Upper lobe of left lung (tissue), 6 donors: ENCODE results near the gene CCN6. TPM values are rescaled to one million over a fixed set of nuclear protein-coding genes. Genes with fewer than 3 reads are reported as not detected.

Source experiments
- ATAC-seq, 2 donors: fragments of 200-7000 bp; cut with Tn5 transposase; one replicate each; pipeline ENCODE4 v1.9.1; 2022; ENCODE audit warnings: mild to moderate bottlenecking in 2 of 2, moderate library complexity in 2 of 2; ENCODE audit not compliant: low FRiP score in 2 of 2
- DNase-seq, 2 donors: peaks; one replicate each; pipeline ENCODE4 v3.0.0-alpha.2; 2019 to 2020
- H3K27ac ChIP-seq, 4 donors: fragments of 200-600 bp; sonication (generic); one replicate each; pipeline ENCODE4 v1.5.1; 2016 to 2019
- H3K27me3 ChIP-seq, 4 donors: fragments of 200-600 bp; sonication (generic); one replicate each; pipeline ENCODE4 v1.5.1; 2017 to 2019
- H3K36me3 ChIP-seq, 4 donors: fragments of 200-600 bp; sonication (generic); one replicate each; pipeline ENCODE4 v1.5.1; 2016 to 2019
- H3K4me1 ChIP-seq, 4 donors: fragments of 200-600 bp; sonication (generic); one replicate each; pipeline ENCODE4 v1.5.1; 2018 to 2019
- H3K4me3 ChIP-seq, 4 donors: fragments of 200-600 bp; sonication (generic); one replicate each; pipeline ENCODE4 v1.5.1; 2017 to 2019; ENCODE audit warnings: mild to moderate bottlenecking in 2 of 4, moderate library complexity in 1 of 4
- H3K9me3 ChIP-seq, 4 donors: fragments of 200-600 bp; sonication (generic); one replicate each; pipeline ENCODE4 v1.5.1; 2018 to 2019
- EP300 ChIP-seq, 4 donors: sonication (generic); formaldehyde crosslinking; IDR thresholded peaks; one replicate each; pipeline ENCODE4 v1.5.1; 2017; ENCODE audit warnings: antibody characterized with exemption in 4 of 4, control low read depth in 2 of 4
- POLR2A ChIP-seq, 4 donors: fragments of 450-650 bp; IDR thresholded peaks; one replicate each; pipeline ENCODE4 v1.5.1; 2016 to 2017; ENCODE audit warnings: antibody characterized with exemption in 4 of 4, mild to moderate bottlenecking in 2 of 4
- POLR2AphosphoS5 ChIP-seq, 2 donors: sonication (generic); formaldehyde crosslinking; IDR thresholded peaks; one replicate each; pipeline ENCODE4 v1.5.1; 2017; ENCODE audit warnings: antibody characterized with exemption in 2 of 2
- WGBS, 2 donors: methylation state at CpG; one replicate each; pipeline ENCODE4 v1.1.5; 2017 to 2018; 5-methylcytosine and 5-hydroxymethylcytosine counted together
- total RNA-seq, 6 donors: library from RNA; depleted of rRNA in 4 of 6; stranded (reverse); fragments of >200 nt in 4 of 6; gene quantifications; one replicate each; pipeline versions ENCODE4 v1.1.0 to v1.2.1, GENCODE V29; 2016 to 2021
- TF ChIP-seq, protein P1 (sequence below), 6 experiments: fragments of 450-650 bp in 4 of 6; fragments of 200-600 bp in 2 of 6; sonication (generic) in 2 of 6; IDR thresholded peaks; one replicate each; pipeline ENCODE4 v1.5.1; 2016 to 2019; ENCODE audit warnings: antibody characterized with exemption in 6 of 6
- donor health status: DM: no; HTN: no; CAD: no; lungs with moderate emphysema.
- donor health status: DM: no; HTN: yes; CAD: no; lungs with severe emphysema.

Gene CCN6
- total RNA-seq, 6 donors from 2014 or later, result not detected

DNA sequence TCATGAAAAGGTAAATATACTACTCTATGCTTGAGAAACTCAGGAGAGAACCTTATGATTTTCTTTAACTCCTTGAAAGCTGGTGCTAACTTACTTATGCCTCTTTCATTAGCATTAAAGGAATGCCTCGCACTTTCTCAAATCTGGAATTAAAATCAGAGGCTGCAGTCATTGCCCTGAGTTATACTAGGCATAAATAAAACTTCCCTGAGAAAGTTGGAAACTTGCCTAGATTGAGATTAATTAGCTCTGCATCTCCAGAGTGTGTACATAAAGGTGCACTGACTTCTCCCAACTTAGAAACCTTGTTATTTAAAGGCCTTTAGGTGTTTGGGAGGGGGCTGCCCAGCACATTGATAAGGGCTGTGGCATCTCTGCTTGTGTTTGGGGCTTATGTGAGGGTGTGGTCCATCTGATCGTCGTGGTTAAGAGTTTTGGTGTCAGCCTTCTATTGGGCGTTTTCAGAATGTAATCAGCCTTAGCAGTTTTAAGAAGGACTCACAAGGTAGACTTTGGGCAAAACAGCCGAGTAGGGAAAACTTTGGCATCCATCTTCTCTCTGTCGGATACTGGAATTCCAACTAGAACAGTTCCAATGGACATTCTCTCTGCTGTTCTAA lies 32.1 kb upstream of the CCN6 start:
- H3K4me3 ChIP-seq, result no peak overlapping the region
- WGBS, 2 donors, result 62 to 63% methylated on average over 6 of the region's 6 CpGs
- no peak for DNase-seq
- H3K4me1 ChIP-seq, result peaks cover 0 to 5% (median 0%) of the 10 kb centered on the region in 4 donors
- TF ChIP-seq, protein P1, sequence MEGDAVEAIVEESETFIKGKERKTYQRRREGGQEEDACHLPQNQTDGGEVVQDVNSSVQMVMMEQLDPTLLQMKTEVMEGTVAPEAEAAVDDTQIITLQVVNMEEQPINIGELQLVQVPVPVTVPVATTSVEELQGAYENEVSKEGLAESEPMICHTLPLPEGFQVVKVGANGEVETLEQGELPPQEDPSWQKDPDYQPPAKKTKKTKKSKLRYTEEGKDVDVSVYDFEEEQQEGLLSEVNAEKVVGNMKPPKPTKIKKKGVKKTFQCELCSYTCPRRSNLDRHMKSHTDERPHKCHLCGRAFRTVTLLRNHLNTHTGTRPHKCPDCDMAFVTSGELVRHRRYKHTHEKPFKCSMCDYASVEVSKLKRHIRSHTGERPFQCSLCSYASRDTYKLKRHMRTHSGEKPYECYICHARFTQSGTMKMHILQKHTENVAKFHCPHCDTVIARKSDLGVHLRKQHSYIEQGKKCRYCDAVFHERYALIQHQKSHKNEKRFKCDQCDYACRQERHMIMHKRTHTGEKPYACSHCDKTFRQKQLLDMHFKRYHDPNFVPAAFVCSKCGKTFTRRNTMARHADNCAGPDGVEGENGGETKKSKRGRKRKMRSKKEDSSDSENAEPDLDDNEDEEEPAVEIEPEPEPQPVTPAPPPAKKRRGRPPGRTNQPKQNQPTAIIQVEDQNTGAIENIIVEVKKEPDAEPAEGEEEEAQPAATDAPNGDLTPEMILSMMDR (IDR thresholded peaks at IDR 0.05), result no peak
- TF ChIP-seq EP300 (IDR thresholded peaks at IDR 0.05) (no peak), POLR2A (IDR thresholded peaks at IDR 0.05) (no peak), POLR2AphosphoS5 (IDR thresholded peaks at IDR 0.05) (no peak)
- H3K27ac ChIP-seq, result no peak overlapping the region
- H3K9me3 ChIP-seq, result no peaks in the 10 kb centered on the region
- H3K36me3 ChIP-seq, result no peaks in the 10 kb centered on the region
- no peak for ATAC-seq
- H3K27me3 ChIP-seq, result no peaks in the 10 kb centered on the region

DNA sequence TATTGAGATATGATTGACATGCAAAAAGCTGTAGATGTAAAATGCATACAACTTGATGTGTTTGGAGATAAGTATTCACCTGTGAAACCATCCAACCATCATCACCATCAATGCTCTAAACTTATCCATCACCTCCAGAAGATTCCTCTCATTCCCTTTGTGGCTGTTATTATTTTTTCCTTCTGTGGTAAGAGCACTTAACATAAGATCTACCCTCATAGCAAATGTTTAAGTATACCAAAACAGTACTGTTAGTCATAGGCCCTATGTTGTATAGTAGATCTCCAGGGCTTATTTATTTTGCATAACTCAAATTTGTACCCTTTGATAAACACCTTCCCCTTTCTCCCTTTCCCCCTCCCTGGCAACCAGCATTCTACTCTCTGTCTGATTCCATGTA lies 31.2 kb upstream of the CCN6 start:
- H3K27me3 ChIP-seq, result no peaks in the 10 kb centered on the region
- TF ChIP-seq POLR2A (IDR thresholded peaks at IDR 0.05), result no peak
- peaks cover 0 to 5% (median 0%) of the 10 kb centered on the region in 4 donors for H3K4me1 ChIP-seq
- H3K36me3 ChIP-seq, result no peaks in the 10 kb centered on the region
- H3K27ac ChIP-seq, result no peak overlapping the region
- DNase-seq, result no peak
- no peak for ATAC-seq
- H3K9me3 ChIP-seq, result no peaks in the 10 kb centered on the region
- H3K4me3 ChIP-seq, result no peak overlapping the region

DNA sequence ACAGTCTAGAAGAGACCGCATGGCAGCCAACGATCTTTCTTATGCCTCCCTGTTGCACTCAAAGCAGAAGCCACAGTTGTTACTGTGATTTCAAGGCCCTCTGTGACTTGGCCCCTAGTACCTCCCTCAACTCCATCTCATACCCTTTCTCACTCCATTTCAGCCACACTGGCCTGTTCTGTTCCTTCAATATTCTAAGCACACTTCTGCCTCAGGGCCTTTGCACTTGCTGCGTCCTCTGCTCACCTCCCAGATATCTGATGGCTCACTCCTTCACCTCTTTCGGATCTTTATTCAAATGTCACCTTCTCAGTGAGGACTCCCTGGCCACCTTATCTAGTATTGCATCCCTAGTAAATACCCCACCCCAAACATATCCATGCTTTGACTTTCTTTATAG lies 29.4 kb upstream of the CCN6 start:
- no peak for ATAC-seq
- no peak overlapping the region for H3K27ac ChIP-seq
- WGBS, 2 donors, result 93 to 96% methylated on average over 4 of the region's 4 CpGs
- no peaks in the 10 kb centered on the region for H3K36me3 ChIP-seq
- TF ChIP-seq POLR2AphosphoS5 (IDR thresholded peaks at IDR 0.05) (no peak), POLR2A (IDR thresholded peaks at IDR 0.05) (no peak), EP300 (IDR thresholded peaks at IDR 0.05) (no peak)
- TF ChIP-seq, protein P1 (IDR thresholded peaks at IDR 0.05), result no peak
- DNase-seq, result no peak
- peaks cover 0 to 4% (median 3%) of the 10 kb centered on the region in 4 donors for H3K4me1 ChIP-seq
- no peaks in the 10 kb centered on the region for H3K9me3 ChIP-seq
- no peaks in the 10 kb centered on the region for H3K27me3 ChIP-seq
- no peak overlapping the region for H3K4me3 ChIP-seq

DNA sequence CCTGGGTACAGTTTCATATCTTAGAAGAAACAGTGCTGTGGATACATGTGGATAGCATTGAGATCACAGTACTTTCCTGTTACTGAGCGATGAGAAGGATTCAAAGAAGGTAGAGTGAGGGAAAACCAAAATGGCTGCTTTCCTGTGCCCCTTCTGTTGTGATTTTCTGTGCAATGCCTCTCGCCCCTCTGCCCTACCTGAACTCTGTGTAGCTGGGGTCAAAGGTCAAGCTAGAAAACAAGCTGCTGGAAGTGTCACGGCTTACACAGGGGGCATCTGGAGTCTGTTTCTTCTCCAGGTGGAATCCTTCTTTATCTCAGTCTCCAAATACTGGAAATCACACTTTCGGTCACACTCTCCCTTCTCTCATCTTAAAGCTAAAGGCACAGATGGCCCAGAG lies 27.0 kb upstream of the CCN6 start:
- peak overlapping the region in 1 of 4 donors; percentile 41 for H3K27ac ChIP-seq
- WGBS, 2 donors, result 95 to 98% methylated on average over 4 of the region's 4 CpGs

DNA sequence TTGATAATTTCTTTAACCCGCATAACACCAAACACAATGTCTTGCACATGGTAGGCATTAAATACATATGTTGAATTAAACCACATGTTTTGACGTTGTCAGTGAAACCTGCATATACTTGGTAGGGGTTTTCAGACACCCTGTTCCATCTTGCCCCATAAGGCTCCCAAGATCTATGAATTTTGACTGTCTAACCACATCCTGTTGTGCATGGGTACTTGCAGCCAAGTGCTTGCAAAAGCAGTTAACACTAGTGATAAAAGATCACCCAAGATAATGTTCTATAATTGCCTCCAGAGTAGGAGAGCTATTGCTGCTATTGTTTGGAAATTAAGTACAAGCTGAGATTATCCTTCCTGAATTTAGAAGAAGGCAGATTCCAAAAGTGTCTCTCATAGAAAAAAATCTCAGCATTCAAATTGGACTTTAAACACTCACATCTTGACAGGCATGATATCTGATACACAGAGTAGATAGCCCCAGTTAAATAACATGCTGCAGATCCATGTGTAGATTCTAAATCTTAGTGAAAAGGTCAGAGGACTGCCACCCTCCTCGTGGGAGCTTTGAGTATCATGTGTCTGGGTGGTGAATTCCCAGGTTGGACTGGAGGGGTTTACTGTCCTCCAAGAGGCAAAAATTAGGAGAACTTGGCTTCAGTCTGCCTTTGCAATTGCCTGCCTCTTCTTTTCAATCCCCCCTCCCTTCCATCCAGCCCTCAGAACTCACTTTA lies 25.8 kb upstream of the CCN6 start:
- no peak overlapping the region for H3K27ac ChIP-seq
- no peaks in the 10 kb centered on the region for H3K36me3 ChIP-seq
- 73 to 79% methylated on average over 3 of the region's 3 CpGs for WGBS, 2 donors
- no peak for DNase-seq
- peaks cover 2 to 4% (median 4%) of the 10 kb centered on the region in 4 donors for H3K4me1 ChIP-seq
- H3K4me3 ChIP-seq, result no peak overlapping the region
- H3K9me3 ChIP-seq, result no peaks in the 10 kb centered on the region
- peak in 1 of 2 donors; percentile 23 for ATAC-seq
- TF ChIP-seq EP300 (IDR thresholded peaks at IDR 0.05) (no peak), POLR2AphosphoS5 (IDR thresholded peaks at IDR 0.05) (no peak), POLR2A (IDR thresholded peaks at IDR 0.05) (no peak)
- TF ChIP-seq, protein P1 (IDR thresholded peaks at IDR 0.05), result no peak
- H3K27me3 ChIP-seq, result no peaks in the 10 kb centered on the region

More for the DNA sequence above, 27.0 kb upstream of the CCN6 start:
- TF ChIP-seq, protein P1 (IDR thresholded peaks at IDR 0.05), result no peak
- no peak for TF ChIP-seq POLR2AphosphoS5 (IDR thresholded peaks at IDR 0.05)
- no peak for TF ChIP-seq POLR2A (IDR thresholded peaks at IDR 0.05)
- TF ChIP-seq EP300 (IDR thresholded peaks at IDR 0.05), result no peak
- H3K4me3 ChIP-seq, result no peak overlapping the region
- H3K36me3 ChIP-seq, result no peaks in the 10 kb centered on the region
- DNase-seq (no peak), ATAC-seq (no peak)
- H3K9me3 ChIP-seq, result no peaks in the 10 kb centered on the region
- no peaks in the 10 kb centered on the region for H3K27me3 ChIP-seq
- H3K4me1 ChIP-seq, result peaks cover 2 to 4% (median 4%) of the 10 kb centered on the region in 4 donors
